ENCODE measurements around the gene SLC16A8. TPM values are rescaled to one million over a fixed set of nuclear protein-coding genes. Genes with fewer than 3 reads are reported as not detected.
A peak's percentile ranks its signal among the peaks of the same experiment; 100 is the strongest.

The SLC16A8 gene, protein sequence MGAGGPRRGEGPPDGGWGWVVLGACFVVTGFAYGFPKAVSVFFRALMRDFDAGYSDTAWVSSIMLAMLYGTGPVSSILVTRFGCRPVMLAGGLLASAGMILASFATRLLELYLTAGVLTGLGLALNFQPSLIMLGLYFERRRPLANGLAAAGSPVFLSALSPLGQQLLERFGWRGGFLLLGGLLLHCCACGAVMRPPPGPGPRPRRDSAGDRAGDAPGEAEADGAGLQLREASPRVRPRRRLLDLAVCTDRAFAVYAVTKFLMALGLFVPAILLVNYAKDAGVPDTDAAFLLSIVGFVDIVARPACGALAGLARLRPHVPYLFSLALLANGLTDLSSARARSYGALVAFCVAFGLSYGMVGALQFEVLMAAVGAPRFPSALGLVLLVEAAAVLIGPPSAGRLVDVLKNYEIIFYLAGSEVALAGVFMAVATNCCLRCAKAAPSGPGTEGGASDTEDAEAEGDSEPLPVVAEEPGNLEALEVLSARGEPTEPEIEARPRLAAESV
- total RNA-seq (ENCODE audit: low replicate concordance) = not detected in 2 replicates
- long read RNA-seq = 0 reads

DNA sequence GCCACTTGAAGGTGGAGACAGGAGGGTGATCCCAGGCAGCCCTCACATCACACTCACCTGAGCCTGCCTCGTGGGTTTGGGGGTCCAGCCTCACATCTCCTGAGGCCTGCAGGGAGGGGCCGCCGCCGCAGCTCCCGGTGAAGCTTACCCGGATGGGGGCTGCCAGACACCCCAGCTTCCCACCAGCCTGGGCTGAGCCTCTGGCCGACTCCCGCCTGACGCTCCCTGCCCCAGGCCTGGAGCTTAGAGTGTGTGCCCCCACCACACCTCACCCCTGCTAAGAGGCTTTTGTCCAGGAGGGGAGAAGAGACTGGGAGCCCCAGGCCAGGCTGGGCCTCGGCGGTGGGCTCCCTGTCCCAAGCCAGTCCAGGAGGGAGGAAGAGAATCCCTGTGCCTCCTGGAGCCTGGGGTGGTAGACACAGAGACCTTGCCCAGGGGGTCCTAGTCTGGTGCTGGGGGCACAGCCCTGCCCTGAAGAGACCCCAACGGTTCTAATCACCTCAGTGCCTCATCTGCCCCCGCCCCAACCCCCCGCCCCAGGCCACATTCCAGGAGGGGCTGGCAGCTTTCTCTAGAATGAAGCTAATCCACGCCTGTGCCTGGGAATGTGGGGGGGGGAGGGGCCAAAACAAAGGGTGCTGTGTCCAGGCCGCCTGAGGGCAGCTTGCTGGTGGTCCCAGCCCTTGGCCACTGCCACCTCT, at the start of gene SLC16A8:
Gene SLC16A8, minus strand, starts transcription at position 254 of the 701 bp plus-strand sequence. CDS start 1,311 bp downstream, outside the sequence.
- Mint-ChIP-seq H3K4me3 (peak within 1 kb of the TSS; percentile 11), H3K4me1 (ENCODE audit: unreplicated experiment) (peaks cover 4% of the 10 kb centered on the region), H3K27me3 (no peaks in the 10 kb centered on the region), H3K27ac (no peak within 1 kb of the TSS), H3K36me3 (no peaks in the 10 kb centered on the region), H3K9me3 (no peaks in the 10 kb centered on the region)
- TF ChIP-seq, protein P1, sequence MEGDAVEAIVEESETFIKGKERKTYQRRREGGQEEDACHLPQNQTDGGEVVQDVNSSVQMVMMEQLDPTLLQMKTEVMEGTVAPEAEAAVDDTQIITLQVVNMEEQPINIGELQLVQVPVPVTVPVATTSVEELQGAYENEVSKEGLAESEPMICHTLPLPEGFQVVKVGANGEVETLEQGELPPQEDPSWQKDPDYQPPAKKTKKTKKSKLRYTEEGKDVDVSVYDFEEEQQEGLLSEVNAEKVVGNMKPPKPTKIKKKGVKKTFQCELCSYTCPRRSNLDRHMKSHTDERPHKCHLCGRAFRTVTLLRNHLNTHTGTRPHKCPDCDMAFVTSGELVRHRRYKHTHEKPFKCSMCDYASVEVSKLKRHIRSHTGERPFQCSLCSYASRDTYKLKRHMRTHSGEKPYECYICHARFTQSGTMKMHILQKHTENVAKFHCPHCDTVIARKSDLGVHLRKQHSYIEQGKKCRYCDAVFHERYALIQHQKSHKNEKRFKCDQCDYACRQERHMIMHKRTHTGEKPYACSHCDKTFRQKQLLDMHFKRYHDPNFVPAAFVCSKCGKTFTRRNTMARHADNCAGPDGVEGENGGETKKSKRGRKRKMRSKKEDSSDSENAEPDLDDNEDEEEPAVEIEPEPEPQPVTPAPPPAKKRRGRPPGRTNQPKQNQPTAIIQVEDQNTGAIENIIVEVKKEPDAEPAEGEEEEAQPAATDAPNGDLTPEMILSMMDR (conservative IDR thresholded peaks at IDR 0.05) = no peak
- DNase-seq (ENCODE audit: extremely low spot score, unreplicated experiment) = no peak

DNA sequence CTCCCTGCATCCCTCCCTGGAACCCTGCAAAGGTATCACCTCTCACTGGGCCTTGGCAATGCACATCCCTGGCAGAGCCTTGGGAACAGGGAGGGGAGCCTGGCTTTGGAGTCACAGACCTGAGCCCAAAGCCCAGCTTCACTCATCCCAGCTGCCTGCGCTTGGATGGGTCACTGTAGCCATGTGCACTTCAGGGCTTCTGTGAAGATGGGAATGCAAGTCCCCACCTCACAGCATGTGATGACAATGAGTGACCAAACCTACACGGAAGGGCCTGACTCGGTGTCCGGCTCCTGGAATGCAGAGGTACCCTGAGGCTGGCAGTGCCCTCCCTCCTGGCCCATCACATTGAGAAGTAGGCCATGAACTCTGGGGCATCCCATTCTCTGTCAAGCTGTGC, 49.3 kb upstream of the SLC16A8 start:
- H3K4me1 Mint-ChIP-seq (ENCODE audit: unreplicated experiment) = peaks cover 8% of the 10 kb centered on the region
- peaks cover 15% of the 10 kb centered on the region for H3K36me3 Mint-ChIP-seq
- H3K4me3 Mint-ChIP-seq = no peak overlapping the region

DNA sequence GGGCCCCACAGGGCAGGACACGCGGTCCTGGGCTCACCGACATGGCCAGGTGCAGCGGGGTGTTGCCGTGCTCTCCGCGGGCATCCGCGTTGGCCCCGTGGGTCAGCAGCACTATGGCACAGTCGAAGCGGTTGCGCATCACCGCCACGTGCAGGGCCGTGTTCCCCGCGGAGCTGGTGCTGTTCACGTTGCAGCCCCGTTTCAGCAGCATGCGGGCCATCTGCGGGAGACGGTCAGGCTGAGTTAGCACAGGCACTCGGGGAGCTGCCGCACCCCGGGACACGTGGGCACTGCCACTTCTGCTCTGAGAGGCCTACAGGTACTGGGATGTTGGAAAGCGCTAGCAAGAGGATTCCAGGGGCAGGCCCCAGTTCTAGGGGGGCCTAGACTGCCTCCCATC, 48.8 kb upstream of the SLC16A8 start:
- peaks cover 15% of the 10 kb centered on the region for H3K36me3 Mint-ChIP-seq
- no peak overlapping the region for H3K4me3 Mint-ChIP-seq
- TF ChIP-seq, protein P1 (conservative IDR thresholded peaks at IDR 0.05) = no peak
- H3K27me3 Mint-ChIP-seq = no peaks in the 10 kb centered on the region
- H3K4me1 Mint-ChIP-seq (ENCODE audit: unreplicated experiment) = peaks cover 8% of the 10 kb centered on the region
- peaks cover 5% of the 10 kb centered on the region for H3K9me3 Mint-ChIP-seq
- DNase-seq (ENCODE audit: extremely low spot score, unreplicated experiment) = no peak
- no peak overlapping the region for H3K27ac Mint-ChIP-seq

More for the DNA sequence above, 49.3 kb upstream of the SLC16A8 start:
- Mint-ChIP-seq H3K27me3 (no peaks in the 10 kb centered on the region), H3K9me3 (peaks cover 5% of the 10 kb centered on the region), H3K27ac (no peak overlapping the region)
- TF ChIP-seq, protein P1 (conservative IDR thresholded peaks at IDR 0.05) = no peak
- no peak for DNase-seq (ENCODE audit: extremely low spot score, unreplicated experiment)

DNA sequence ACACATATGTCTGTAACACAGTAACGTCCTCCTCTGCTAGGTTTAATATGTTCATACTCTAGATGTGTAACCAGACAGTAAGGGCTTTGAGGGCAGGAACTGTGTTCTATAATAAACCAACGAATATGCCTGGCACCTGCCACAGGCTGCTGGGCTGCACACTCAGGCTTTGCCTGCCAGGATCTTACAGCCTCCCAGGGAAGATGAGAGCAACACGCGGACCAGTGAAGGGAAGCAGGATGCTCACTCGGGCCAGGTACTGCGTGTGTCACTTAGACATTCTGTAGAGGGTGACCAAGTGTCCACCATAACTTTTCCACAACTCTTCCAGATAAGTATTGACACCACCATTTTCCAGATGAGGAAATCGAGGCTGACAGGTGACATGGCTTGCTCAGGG, 48.2 kb upstream of the SLC16A8 start:
- TF ChIP-seq, protein P1 (conservative IDR thresholded peaks at IDR 0.05) = no peak
- no peak for DNase-seq (ENCODE audit: extremely low spot score, unreplicated experiment)
- Mint-ChIP-seq H3K4me1 (ENCODE audit: unreplicated experiment) (peaks cover 8% of the 10 kb centered on the region), H3K27ac (no peak overlapping the region), H3K9me3 (peaks cover 5% of the 10 kb centered on the region), H3K4me3 (no peak overlapping the region), H3K27me3 (no peaks in the 10 kb centered on the region), H3K36me3 (peaks cover 15% of the 10 kb centered on the region)

GRCh38 chr22:38131399-38131798, 47.4 kb upstream of the SLC16A8 start:
- Mint-ChIP-seq H3K36me3 (peaks cover 15% of the 10 kb centered on the region), H3K4me1 (ENCODE audit: unreplicated experiment) (peaks cover 8% of the 10 kb centered on the region), H3K27me3 (no peaks in the 10 kb centered on the region), H3K9me3 (peaks cover 5% of the 10 kb centered on the region), H3K27ac (no peak overlapping the region), H3K4me3 (no peak overlapping the region)
- no peak for DNase-seq (ENCODE audit: extremely low spot score, unreplicated experiment)
- TF ChIP-seq, protein P1 (conservative IDR thresholded peaks at IDR 0.05) = no peak
